Uterus (tissue), 2 donors: ENCODE results near the gene LPXN.

Source experiments
- POLR2A ChIP-seq, 2 donors: fragments of 450-650 bp; IDR thresholded peaks; one replicate each; pipeline ENCODE4 v1.6.1; 2016; ENCODE audit warnings: antibody characterized with exemption in 2 of 2, mild to moderate bottlenecking in 1 of 2, moderate library complexity in 1 of 2
- TF ChIP-seq, protein P1 (sequence below), 4 experiments: fragments of 200-600 bp in 2 of 4; fragments of 450-650 bp in 2 of 4; sonication (generic) in 2 of 4; IDR thresholded peaks; one replicate each; pipeline ENCODE4 v1.5.1; 2016 to 2019; ENCODE audit warnings: antibody characterized with exemption in 4 of 4, mild to moderate bottlenecking in 2 of 4, moderate library complexity in 1 of 4

DNA sequence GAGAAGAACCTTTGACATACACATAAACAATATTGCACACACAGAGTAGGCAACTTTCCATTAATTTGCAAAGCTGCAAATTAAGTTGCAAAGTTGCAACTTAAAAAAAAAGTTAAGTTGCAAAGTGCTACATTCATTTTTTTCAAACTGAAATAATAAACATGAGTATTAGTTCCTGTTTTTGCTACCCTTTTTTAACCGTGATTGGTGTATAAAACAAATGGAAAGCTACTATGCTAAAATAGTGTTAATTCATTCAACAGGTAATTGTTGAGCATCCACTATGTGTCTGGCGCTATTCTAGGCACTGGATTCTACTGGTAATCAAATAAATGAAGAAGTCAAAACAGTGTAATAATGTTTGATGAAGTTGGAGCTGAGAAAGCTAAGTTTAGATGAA is 11.3 kb upstream of the LPXN start:
- TF ChIP-seq, protein P1, sequence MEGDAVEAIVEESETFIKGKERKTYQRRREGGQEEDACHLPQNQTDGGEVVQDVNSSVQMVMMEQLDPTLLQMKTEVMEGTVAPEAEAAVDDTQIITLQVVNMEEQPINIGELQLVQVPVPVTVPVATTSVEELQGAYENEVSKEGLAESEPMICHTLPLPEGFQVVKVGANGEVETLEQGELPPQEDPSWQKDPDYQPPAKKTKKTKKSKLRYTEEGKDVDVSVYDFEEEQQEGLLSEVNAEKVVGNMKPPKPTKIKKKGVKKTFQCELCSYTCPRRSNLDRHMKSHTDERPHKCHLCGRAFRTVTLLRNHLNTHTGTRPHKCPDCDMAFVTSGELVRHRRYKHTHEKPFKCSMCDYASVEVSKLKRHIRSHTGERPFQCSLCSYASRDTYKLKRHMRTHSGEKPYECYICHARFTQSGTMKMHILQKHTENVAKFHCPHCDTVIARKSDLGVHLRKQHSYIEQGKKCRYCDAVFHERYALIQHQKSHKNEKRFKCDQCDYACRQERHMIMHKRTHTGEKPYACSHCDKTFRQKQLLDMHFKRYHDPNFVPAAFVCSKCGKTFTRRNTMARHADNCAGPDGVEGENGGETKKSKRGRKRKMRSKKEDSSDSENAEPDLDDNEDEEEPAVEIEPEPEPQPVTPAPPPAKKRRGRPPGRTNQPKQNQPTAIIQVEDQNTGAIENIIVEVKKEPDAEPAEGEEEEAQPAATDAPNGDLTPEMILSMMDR (IDR thresholded peaks at IDR 0.05), result no peak
- no peak for TF ChIP-seq POLR2A (IDR thresholded peaks at IDR 0.05)
